HCT116 (cell line): Measurements from ENCODE around the gene ZNF79. TPM values are rescaled to one million over a fixed set of nuclear protein-coding genes. Genes with fewer than 3 reads are reported as not detected.

Experiments
- ATAC-seq: fragments of 200-7000 bp; cut with Tn5 transposase; 2 replicates; pipeline ENCODE4 v1.9.1; 2020; ENCODE audit warnings: mild to moderate bottlenecking, moderate library complexity
- BruUV-seq: library from RNA; stranded (reverse); fragments of 400-500 nt; replicated peaks from 2 replicates; lab custom pipeline; 2021; lab: Mats Ljungman, UMichigan
- CTCF ChIA-PET: fragments of 300-600 bp; sonication (Branson Sonifier 250); formaldehyde crosslinking; loops from one replicate; lab custom pipeline; 2021; ENCODE audit warnings: antibody characterized with exemption; lab: Charles Lee
- POLR2A ChIA-PET: fragments of 300-600, 350-600 bp; sonication (Branson Sonifier 250); formaldehyde crosslinking; loops from one replicate; lab custom pipeline; 2021; ENCODE audit warnings: antibody characterized with exemption; lab: Charles Lee
- RAD21 ChIA-PET, 2 experiments: fragments of 300-600 bp; sonication (Branson Sonifier 250); formaldehyde crosslinking; loops; one replicate each; lab custom pipeline; 2023; ENCODE audit warnings: low total read pairs in 2 of 2; ENCODE audit not compliant: uncharacterized antibody in 2 of 2, unreplicated experiment in 2 of 2, low non-redundant PET in 1 of 2; lab: Charles Lee
- DNase-seq: peaks from one replicate; pipeline ENCODE4 v3.0.0-alpha.2; 2010; ENCODE audit warnings: low read depth, low spot score
- H2AFZ ChIP-seq: fragments of 200-600 bp; shearing (Covaris generic), sonication (generic); 2 replicates; pipeline ENCODE4 v1.6.1; 2017; ENCODE audit warnings: low read depth, mixed run types, mixed read lengths, antibody characterized with exemption, low read length; ENCODE audit not compliant: poor library complexity, severe bottlenecking
- H3K27ac ChIP-seq: 2 replicates; pipeline ENCODE4 v1.5.1; 2012; ENCODE audit warnings: low read depth, low read length
- H3K27me3 ChIP-seq: fragments of 200-600 bp; sonication (generic); 2 replicates; pipeline ENCODE4 v1.6.1; 2016; ENCODE audit warnings: mixed run types, low read length, mixed read lengths; ENCODE audit not compliant: insufficient read depth
- H3K36me3 ChIP-seq, 2 experiments: fragments of 200-500 bp in 1 of 2; fragments of 200-600 bp in 1 of 2; sonication (Bioruptor generic) in 1 of 2; sonication (generic) in 1 of 2; 2 replicates each; pipeline versions ENCODE4 v1.5.1 to v1.6.1; 2014 to 2016; ENCODE audit warnings: low read length in 2 of 2, inconsistent platforms in 1 of 2, mixed read lengths in 1 of 2, mixed run types in 1 of 2; ENCODE audit not compliant: insufficient read depth in 2 of 2, control insufficient read depth in 1 of 2
- H3K4me1 ChIP-seq, 2 experiments: fragments of 200-600 bp in 1 of 2; sonication (generic) in 1 of 2; 2 replicates each; pipeline versions ENCODE4 v1.5.1 to v1.6.1; 2012 to 2017; ENCODE audit warnings: low read length in 2 of 2, inconsistent platforms in 1 of 2, mild to moderate bottlenecking in 1 of 2, mixed read lengths in 1 of 2, mixed run types in 1 of 2, moderate library complexity in 1 of 2; ENCODE audit not compliant: insufficient read depth in 2 of 2, control insufficient read depth in 1 of 2
- H3K4me2 ChIP-seq: fragments of 200-600 bp; sonication (generic); 2 replicates; pipeline ENCODE4 v1.6.1; 2017; ENCODE audit warnings: mixed run types, low read length, mixed read lengths
- H3K4me3 ChIP-seq, 2 experiments: fragments of 200-600 bp in 1 of 2; sonication (generic) in 1 of 2; replicated peaks in 1 of 2; 2 replicates each; pipeline ENCODE4 v1.5.1; 2011 to 2016; ENCODE audit warnings: low read length in 2 of 2, control low read depth in 1 of 2, low read depth in 1 of 2, mild to moderate bottlenecking in 1 of 2, mixed read lengths in 1 of 2, mixed run types in 1 of 2
- H3K79me2 ChIP-seq: fragments of 200-600 bp; sonication (generic); 2 replicates; pipeline ENCODE4 v1.6.1; 2017; ENCODE audit warnings: mild to moderate bottlenecking, mixed run types, low read length, moderate library complexity, mixed read lengths; ENCODE audit not compliant: insufficient read depth
- H3K9ac ChIP-seq: fragments of 200-600 bp; sonication (generic); 2 replicates; pipeline ENCODE4 v1.6.1; 2016; ENCODE audit warnings: low read length, mixed read lengths
- H3K9me2 ChIP-seq: fragments of 200-600 bp; sonication (generic), shearing (Covaris generic); 2 replicates; pipeline ENCODE4 v1.6.1; 2017; ENCODE audit warnings: mixed run types, mild to moderate bottlenecking, moderate library complexity; ENCODE audit not compliant: insufficient read depth
- H3K9me3 ChIP-seq, 2 experiments: fragments of 200-500 bp in 1 of 2; fragments of 200-600 bp in 1 of 2; sonication (Bioruptor generic) in 1 of 2; sonication (generic) in 1 of 2; 2 replicates each; pipeline ENCODE4 v1.6.1; 2014 to 2017; ENCODE audit warnings: low read length in 2 of 2, mixed read lengths in 2 of 2, inconsistent platforms in 1 of 2, low read depth in 1 of 2, mild to moderate bottlenecking in 1 of 2, mixed run types in 1 of 2, moderate library complexity in 1 of 2; ENCODE audit not compliant: control insufficient read depth in 1 of 2, insufficient read depth in 1 of 2
- H4K20me1 ChIP-seq: fragments of 200-600 bp; sonication (generic), shearing (Covaris generic); 2 replicates; pipeline ENCODE4 v1.6.1; 2017; ENCODE audit warnings: mixed run types, mild to moderate bottlenecking, moderate library complexity; ENCODE audit not compliant: insufficient read depth
- CBX3 ChIP-seq: IDR thresholded peaks from 2 replicates; pipeline ENCODE4 v1.6.1; 2012; ENCODE audit warnings: low read depth
- CEBPB ChIP-seq: IDR thresholded peaks from 2 replicates; pipeline ENCODE4 v1.6.1; 2012; ENCODE audit warnings: low read depth
- EGR1 ChIP-seq: IDR thresholded peaks from 2 replicates; pipeline ENCODE4 v1.6.1; 2012; ENCODE audit warnings: low read depth
- ELF1 ChIP-seq: IDR thresholded peaks from 2 replicates; pipeline ENCODE4 v1.6.1; 2012; ENCODE audit warnings: low read depth, borderline replicate concordance
- EZH2 ChIP-seq: fragments of 200-600 bp; sonication (generic); IDR thresholded peaks from 2 replicates; pipeline ENCODE4 v1.6.1; 2017; ENCODE audit warnings: antibody characterized with exemption, mixed run types
- FOSL1 ChIP-seq: IDR thresholded peaks from 2 replicates; pipeline ENCODE4 v1.6.1; 2012; ENCODE audit warnings: low read depth
- JUND ChIP-seq: IDR thresholded peaks from 2 replicates; pipeline ENCODE4 v1.6.1; 2012
- POLR2A ChIP-seq: IDR thresholded peaks from 2 replicates; pipeline ENCODE4 v1.7.0; 2011; ENCODE audit warnings: borderline replicate concordance; ENCODE audit not compliant: insufficient read depth, insufficient read length; ENCODE audit errors: extremely low read depth
- POLR2AphosphoS5 ChIP-seq: IDR thresholded peaks from 2 replicates; pipeline ENCODE4 v1.6.1; 2011; ENCODE audit warnings: mild to moderate bottlenecking, low read depth, low read length, moderate library complexity
- SIN3A ChIP-seq: IDR thresholded peaks from 2 replicates; pipeline ENCODE4 v1.6.1; 2012; ENCODE audit warnings: low read depth
- SP1 ChIP-seq: IDR thresholded peaks from 2 replicates; pipeline ENCODE4 v1.6.1; 2012; ENCODE audit warnings: low read depth
- SRF ChIP-seq: IDR thresholded peaks from 2 replicates; pipeline ENCODE4 v1.6.1; 2012; ENCODE audit warnings: low read depth
- TCF7L2 ChIP-seq: IDR thresholded peaks from 2 replicates; pipeline ENCODE4 v1.7.0; 2011; ENCODE audit warnings: borderline replicate concordance, inconsistent platforms; ENCODE audit not compliant: insufficient read depth, insufficient read length; ENCODE audit errors: extremely low read depth
- YY1 ChIP-seq: IDR thresholded peaks from 2 replicates; pipeline ENCODE4 v1.6.1; 2011; ENCODE audit warnings: low read length, low read depth, moderate library complexity, mild to moderate bottlenecking; ENCODE audit not compliant: insufficient replicate concordance; ENCODE audit errors: extremely low read depth
- ZNF274 ChIP-seq: fragments of 200-500 bp; sonication (Bioruptor generic); IDR thresholded peaks from 2 replicates; pipeline ENCODE4 v1.6.1; 2014; ENCODE audit warnings: mild to moderate bottlenecking, low read depth, low read length, inconsistent platforms
- intact Hi-C: fragments of 100-400 bp; cut with micrococcal nuclease; formaldehyde crosslinking; loops from 2 replicates; pipeline ENCODE4 v1.10.0; 2022
- total RNA-seq: library from RNA; stranded (reverse); gene quantifications from one replicate; pipeline ENCODE4 v1.2.1, GENCODE V29; 2021; ENCODE audit not compliant: unreplicated experiment
- TF ChIP-seq, protein P1 (sequence below): IDR thresholded peaks from 2 replicates; pipeline ENCODE4 v1.6.1; 2012
- TF ChIP-seq, protein P2 (sequence below): IDR thresholded peaks from 2 replicates; pipeline ENCODE4 v1.6.1; 2011; ENCODE audit warnings: mild to moderate bottlenecking, low read length, moderate library complexity; ENCODE audit not compliant: insufficient replicate concordance; ENCODE audit errors: extremely low read depth

The ZNF79 gene
- total RNA-seq, 1 experiment from 2014 or later, result 5.3 TPM

DNA sequence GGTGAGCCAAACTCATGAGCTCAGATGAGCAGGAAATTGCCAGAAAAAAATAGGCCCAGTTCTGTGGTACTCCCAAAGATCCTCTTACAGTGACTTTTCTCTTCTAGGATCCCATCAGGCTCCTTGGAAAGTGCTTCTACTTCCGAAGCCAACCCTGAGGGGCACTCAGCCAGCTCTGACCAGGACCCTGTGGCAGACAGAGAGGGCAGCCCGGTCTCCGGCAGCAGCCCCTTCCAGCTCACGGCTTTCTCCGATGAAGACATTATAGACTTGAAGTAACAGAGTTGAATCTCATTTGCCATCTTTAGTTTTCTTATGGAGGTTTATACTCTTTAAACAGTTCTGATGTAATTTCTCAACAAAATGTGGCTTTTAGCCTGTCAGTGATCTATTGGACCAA lies 31.2 kb upstream of the ZNF79 start:
- Histone ChIP-seq H3K9me2 (no peaks in the 10 kb centered on the region), H2AFZ (no peak overlapping the region), H3K36me3 (no peaks in the 10 kb centered on the region), H3K79me2 (peaks cover 1% of the 10 kb centered on the region; the same call in 1 of the 2 replicates), H4K20me1 (no peaks in the 10 kb centered on the region), H3K4me3 (no peak overlapping the region), H3K9me3 (no peaks in the 10 kb centered on the region), H3K27ac (no peak overlapping the region), H3K9ac (no peak overlapping the region), H3K27me3 (no peaks in the 10 kb centered on the region), H3K4me1 (peaks cover 32 to 58% of the 10 kb centered on the region in 2 experiments), H3K4me2 (no peak overlapping the region)
- DNase-seq (no peak), ATAC-seq (no peak)
- RAD21 ChIA-PET, result no interaction called here
- POLR2A ChIA-PET, result interaction anchor here (0.6 kb wide), 1 partner anchor 431 kb away, joined by 3 read pairs; no protein-coding TSS in a partner anchor
- BruUV-seq, result no TSS peak
- CTCF ChIA-PET, result interaction anchor here (1.9 kb wide), 1 partner anchor 168 kb away, joined by 5 read pairs; no protein-coding TSS in a partner anchor
- TF ChIP-seq EGR1, result no peak
- TF ChIP-seq SP1, result no peak
- no peak for TF ChIP-seq SIN3A
- TF ChIP-seq CBX3, result no peak
- TF ChIP-seq, protein P1, sequence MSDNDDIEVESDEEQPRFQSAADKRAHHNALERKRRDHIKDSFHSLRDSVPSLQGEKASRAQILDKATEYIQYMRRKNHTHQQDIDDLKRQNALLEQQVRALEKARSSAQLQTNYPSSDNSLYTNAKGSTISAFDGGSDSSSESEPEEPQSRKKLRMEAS, result no peak
- TF ChIP-seq ELF1, result no peak
- TF ChIP-seq POLR2AphosphoS5, result no peak
- no peak for TF ChIP-seq SRF
- no peak for TF ChIP-seq CEBPB
- TF ChIP-seq TCF7L2, result no peak
- TF ChIP-seq EZH2, result no peak
- no peak for TF ChIP-seq ZNF274
- no peak for TF ChIP-seq YY1
- TF ChIP-seq FOSL1, result no peak
- TF ChIP-seq, protein P2, sequence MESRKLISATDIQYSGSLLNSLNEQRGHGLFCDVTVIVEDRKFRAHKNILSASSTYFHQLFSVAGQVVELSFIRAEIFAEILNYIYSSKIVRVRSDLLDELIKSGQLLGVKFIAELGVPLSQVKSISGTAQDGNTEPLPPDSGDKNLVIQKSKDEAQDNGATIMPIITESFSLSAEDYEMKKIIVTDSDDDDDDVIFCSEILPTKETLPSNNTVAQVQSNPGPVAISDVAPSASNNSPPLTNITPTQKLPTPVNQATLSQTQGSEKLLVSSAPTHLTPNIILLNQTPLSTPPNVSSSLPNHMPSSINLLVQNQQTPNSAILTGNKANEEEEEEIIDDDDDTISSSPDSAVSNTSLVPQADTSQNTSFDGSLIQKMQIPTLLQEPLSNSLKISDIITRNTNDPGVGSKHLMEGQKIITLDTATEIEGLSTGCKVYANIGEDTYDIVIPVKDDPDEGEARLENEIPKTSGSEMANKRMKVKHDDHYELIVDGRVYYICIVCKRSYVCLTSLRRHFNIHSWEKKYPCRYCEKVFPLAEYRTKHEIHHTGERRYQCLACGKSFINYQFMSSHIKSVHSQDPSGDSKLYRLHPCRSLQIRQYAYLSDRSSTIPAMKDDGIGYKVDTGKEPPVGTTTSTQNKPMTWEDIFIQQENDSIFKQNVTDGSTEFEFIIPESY, result no peak
- no peak for TF ChIP-seq POLR2A
- no peak for TF ChIP-seq JUND
- intact Hi-C loops, result no loop called here
